K562 (cell line): ENCODE results near the gene KCNN3. TPM values are rescaled to one million over a fixed set of nuclear protein-coding genes. Genes with fewer than 3 reads are reported as not detected.

Source experiments
- CXXC5 ChIP-seq: fragments of 250-450 bp; sonication (Bioruptor Pico); IDR thresholded peaks from 2 replicates; pipeline ENCODE4 v1.8.0; 2022; ENCODE audit warnings: inconsistent platforms, mild to moderate bottlenecking, moderate library complexity
- ETV5 ChIP-seq: sonication (generic); formaldehyde crosslinking; IDR thresholded peaks from 2 replicates; pipeline ENCODE4 v1.4.0; 2020; ENCODE audit warnings: low read depth, mild to moderate bottlenecking, missing genetic modification reagents
- MAFG ChIP-seq: fragments of 450-650 bp; conservative IDR thresholded peaks from 2 replicates; pipeline ENCODE4 v1.6.1; 2016; ENCODE audit warnings: missing genetic modification characterization, missing compliant biosample characterization
- MECOM ChIP-seq: fragments of 250-450 bp; sonication (Bioruptor Pico); IDR thresholded peaks from 2 replicates; pipeline ENCODE4 v1.8.0; 2022; ENCODE audit warnings: inconsistent platforms
- RBBP5 ChIP-seq: fragments of 200-600 bp; sonication (generic); IDR thresholded peaks from 2 replicates; pipeline ENCODE4 v1.6.1; 2012; ENCODE audit warnings: borderline replicate concordance, mild to moderate bottlenecking, low read length, control low read depth, inconsistent platforms; ENCODE audit not compliant: insufficient read depth, poor library complexity, severe bottlenecking
- SMARCA4 ChIP-seq: fragments of 450-650 bp; IDR thresholded peaks from 2 replicates; pipeline ENCODE4 v1.6.1; 2016
- ZFX ChIP-seq: sonication (generic); formaldehyde crosslinking; IDR thresholded peaks from 2 replicates; pipeline ENCODE4 v1.8.0; 2022; ENCODE audit warnings: mild to moderate bottlenecking, missing genetic modification reagents, moderate library complexity
- ZNF507 ChIP-seq: conservative IDR thresholded peaks from 2 replicates; pipeline ENCODE4 v1.6.1; 2017; ENCODE audit warnings: missing genetic modification characterization, missing compliant biosample characterization
- ZNF830 ChIP-seq: fragments of 250-450 bp; sonication (Bioruptor Pico); IDR thresholded peaks from 2 replicates; pipeline ENCODE4 v1.5.0; 2021; ENCODE audit warnings: mild to moderate bottlenecking
- polyA plus RNA-seq, 8 experiments: library from polyadenylated mRNA; depleted of rRNA in 4 of 8; stranded (reverse) in 5 of 8; unstranded in 3 of 8; fragments of >200 nt; fragmentation: Nextera tagmentation in 2 of 8; fragmentation: Illumina TruSeq in 1 of 8; extraction: Ambion mirVana in 2 of 8; extraction: Trizol in 1 of 8; gene quantifications; 2 replicates each; pipeline versions ENCODE4 v1.2.1 to v1.2.3, GENCODE V29; 2011 to 2014; ENCODE audit warnings: inconsistent platforms in 1 of 8, missing spikeins in 1 of 8
- total RNA-seq, 7 experiments: library from RNA; depleted of rRNA in 6 of 7; stranded (reverse); fragments of >200 nt in 6 of 7; fragmentation: Illumina TruSeq in 2 of 7; extraction: Trizol in 2 of 7; gene quantifications; 2 replicates each; pipeline versions ENCODE4 v1.2.1 to v1.2.3, GENCODE V29; 2011 to 2021; ENCODE audit warnings: low replicate concordance in 1 of 7
- TF ChIP-seq, protein P1 (sequence below): fragments of 450-650 bp; IDR thresholded peaks from 2 replicates; pipeline ENCODE4 v1.6.1; 2016; ENCODE audit warnings: mild to moderate bottlenecking, moderate library complexity
- TF ChIP-seq, protein P2 (sequence below): fragments of 450-650 bp; IDR thresholded peaks from 2 replicates; pipeline ENCODE4 v1.6.1; 2017; ENCODE audit warnings: antibody characterized with exemption, mild to moderate bottlenecking

KCNN3 gene
- total and polyA plus RNA-seq, 9 of the 15 experiments (the other 6 are each of a cell fraction or from before 2014, with no cell fraction given) = 0.02 to 0.03 TPM; not detected in 7

- TF ChIP-seq, protein P1, sequence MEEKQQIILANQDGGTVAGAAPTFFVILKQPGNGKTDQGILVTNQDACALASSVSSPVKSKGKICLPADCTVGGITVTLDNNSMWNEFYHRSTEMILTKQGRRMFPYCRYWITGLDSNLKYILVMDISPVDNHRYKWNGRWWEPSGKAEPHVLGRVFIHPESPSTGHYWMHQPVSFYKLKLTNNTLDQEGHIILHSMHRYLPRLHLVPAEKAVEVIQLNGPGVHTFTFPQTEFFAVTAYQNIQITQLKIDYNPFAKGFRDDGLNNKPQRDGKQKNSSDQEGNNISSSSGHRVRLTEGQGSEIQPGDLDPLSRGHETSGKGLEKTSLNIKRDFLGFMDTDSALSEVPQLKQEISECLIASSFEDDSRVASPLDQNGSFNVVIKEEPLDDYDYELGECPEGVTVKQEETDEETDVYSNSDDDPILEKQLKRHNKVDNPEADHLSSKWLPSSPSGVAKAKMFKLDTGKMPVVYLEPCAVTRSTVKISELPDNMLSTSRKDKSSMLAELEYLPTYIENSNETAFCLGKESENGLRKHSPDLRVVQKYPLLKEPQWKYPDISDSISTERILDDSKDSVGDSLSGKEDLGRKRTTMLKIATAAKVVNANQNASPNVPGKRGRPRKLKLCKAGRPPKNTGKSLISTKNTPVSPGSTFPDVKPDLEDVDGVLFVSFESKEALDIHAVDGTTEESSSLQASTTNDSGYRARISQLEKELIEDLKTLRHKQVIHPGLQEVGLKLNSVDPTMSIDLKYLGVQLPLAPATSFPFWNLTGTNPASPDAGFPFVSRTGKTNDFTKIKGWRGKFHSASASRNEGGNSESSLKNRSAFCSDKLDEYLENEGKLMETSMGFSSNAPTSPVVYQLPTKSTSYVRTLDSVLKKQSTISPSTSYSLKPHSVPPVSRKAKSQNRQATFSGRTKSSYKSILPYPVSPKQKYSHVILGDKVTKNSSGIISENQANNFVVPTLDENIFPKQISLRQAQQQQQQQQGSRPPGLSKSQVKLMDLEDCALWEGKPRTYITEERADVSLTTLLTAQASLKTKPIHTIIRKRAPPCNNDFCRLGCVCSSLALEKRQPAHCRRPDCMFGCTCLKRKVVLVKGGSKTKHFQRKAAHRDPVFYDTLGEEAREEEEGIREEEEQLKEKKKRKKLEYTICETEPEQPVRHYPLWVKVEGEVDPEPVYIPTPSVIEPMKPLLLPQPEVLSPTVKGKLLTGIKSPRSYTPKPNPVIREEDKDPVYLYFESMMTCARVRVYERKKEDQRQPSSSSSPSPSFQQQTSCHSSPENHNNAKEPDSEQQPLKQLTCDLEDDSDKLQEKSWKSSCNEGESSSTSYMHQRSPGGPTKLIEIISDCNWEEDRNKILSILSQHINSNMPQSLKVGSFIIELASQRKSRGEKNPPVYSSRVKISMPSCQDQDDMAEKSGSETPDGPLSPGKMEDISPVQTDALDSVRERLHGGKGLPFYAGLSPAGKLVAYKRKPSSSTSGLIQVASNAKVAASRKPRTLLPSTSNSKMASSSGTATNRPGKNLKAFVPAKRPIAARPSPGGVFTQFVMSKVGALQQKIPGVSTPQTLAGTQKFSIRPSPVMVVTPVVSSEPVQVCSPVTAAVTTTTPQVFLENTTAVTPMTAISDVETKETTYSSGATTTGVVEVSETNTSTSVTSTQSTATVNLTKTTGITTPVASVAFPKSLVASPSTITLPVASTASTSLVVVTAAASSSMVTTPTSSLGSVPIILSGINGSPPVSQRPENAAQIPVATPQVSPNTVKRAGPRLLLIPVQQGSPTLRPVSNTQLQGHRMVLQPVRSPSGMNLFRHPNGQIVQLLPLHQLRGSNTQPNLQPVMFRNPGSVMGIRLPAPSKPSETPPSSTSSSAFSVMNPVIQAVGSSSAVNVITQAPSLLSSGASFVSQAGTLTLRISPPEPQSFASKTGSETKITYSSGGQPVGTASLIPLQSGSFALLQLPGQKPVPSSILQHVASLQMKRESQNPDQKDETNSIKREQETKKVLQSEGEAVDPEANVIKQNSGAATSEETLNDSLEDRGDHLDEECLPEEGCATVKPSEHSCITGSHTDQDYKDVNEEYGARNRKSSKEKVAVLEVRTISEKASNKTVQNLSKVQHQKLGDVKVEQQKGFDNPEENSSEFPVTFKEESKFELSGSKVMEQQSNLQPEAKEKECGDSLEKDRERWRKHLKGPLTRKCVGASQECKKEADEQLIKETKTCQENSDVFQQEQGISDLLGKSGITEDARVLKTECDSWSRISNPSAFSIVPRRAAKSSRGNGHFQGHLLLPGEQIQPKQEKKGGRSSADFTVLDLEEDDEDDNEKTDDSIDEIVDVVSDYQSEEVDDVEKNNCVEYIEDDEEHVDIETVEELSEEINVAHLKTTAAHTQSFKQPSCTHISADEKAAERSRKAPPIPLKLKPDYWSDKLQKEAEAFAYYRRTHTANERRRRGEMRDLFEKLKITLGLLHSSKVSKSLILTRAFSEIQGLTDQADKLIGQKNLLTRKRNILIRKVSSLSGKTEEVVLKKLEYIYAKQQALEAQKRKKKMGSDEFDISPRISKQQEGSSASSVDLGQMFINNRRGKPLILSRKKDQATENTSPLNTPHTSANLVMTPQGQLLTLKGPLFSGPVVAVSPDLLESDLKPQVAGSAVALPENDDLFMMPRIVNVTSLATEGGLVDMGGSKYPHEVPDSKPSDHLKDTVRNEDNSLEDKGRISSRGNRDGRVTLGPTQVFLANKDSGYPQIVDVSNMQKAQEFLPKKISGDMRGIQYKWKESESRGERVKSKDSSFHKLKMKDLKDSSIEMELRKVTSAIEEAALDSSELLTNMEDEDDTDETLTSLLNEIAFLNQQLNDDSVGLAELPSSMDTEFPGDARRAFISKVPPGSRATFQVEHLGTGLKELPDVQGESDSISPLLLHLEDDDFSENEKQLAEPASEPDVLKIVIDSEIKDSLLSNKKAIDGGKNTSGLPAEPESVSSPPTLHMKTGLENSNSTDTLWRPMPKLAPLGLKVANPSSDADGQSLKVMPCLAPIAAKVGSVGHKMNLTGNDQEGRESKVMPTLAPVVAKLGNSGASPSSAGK = peak; percentile 88
- TF ChIP-seq ZNF830 (no peak), ETV5 (CRISPR knock-in tag) (peak; percentile 30; the same call in 1 of the 2 replicates), MAFG (tag) (peak; percentile 81), RBBP5 (peak; percentile 59), ZFX (CRISPR knock-in tag) (peak; percentile 65), SMARCA4 (peak; percentile 24; the same call in 1 of the 2 replicates), CXXC5 (CRISPR knock-in tag) (peak; percentile 26; the same call in 1 of the 2 replicates), ZNF507 (tag) (no peak), MECOM (0 out of 2 replicates have a peak, but pooled peaks have one; percentile 18)
- TF ChIP-seq, protein P2, sequence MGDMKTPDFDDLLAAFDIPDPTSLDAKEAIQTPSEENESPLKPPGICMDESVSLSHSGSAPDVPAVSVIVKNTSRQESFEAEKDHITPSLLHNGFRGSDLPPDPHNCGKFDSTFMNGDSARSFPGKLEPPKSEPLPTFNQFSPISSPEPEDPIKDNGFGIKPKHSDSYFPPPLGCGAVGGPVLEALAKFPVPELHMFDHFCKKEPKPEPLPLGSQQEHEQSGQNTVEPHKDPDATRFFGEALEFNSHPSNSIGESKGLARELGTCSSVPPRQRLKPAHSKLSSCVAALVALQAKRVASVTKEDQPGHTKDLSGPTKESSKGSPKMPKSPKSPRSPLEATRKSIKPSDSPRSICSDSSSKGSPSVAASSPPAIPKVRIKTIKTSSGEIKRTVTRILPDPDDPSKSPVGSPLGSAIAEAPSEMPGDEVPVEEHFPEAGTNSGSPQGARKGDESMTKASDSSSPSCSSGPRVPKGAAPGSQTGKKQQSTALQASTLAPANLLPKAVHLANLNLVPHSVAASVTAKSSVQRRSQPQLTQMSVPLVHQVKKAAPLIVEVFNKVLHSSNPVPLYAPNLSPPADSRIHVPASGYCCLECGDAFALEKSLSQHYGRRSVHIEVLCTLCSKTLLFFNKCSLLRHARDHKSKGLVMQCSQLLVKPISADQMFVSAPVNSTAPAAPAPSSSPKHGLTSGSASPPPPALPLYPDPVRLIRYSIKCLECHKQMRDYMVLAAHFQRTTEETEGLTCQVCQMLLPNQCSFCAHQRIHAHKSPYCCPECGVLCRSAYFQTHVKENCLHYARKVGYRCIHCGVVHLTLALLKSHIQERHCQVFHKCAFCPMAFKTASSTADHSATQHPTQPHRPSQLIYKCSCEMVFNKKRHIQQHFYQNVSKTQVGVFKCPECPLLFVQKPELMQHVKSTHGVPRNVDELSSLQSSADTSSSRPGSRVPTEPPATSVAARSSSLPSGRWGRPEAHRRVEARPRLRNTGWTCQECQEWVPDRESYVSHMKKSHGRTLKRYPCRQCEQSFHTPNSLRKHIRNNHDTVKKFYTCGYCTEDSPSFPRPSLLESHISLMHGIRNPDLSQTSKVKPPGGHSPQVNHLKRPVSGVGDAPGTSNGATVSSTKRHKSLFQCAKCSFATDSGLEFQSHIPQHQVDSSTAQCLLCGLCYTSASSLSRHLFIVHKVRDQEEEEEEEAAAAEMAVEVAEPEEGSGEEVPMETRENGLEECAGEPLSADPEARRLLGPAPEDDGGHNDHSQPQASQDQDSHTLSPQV = peak; percentile 71; the same call in 1 of the 2 replicates
Observed at GRCh38 chr1:154860156-154860870, 9.8 kb downstream of the KCNN3 start (continued).
